WERI-Rb-1 (cell line): ENCODE data around the gene WDR27.

Experiments used
- DNase-seq: peaks from one replicate; pipeline ENCODE4 v3.0.0-alpha.2; 2020
- H3K27ac ChIP-seq: fragments of 250-450 bp; sonication (Bioruptor Pico); 2 replicates; pipeline ENCODE4 v1.5.1; 2020; ENCODE audit warnings: mild to moderate bottlenecking, moderate library complexity
- H3K27me3 ChIP-seq: fragments of 250-450 bp; sonication (Bioruptor Pico); 2 replicates; pipeline ENCODE4 v1.5.1; 2021; ENCODE audit warnings: mild to moderate bottlenecking, low read depth, moderate library complexity; ENCODE audit not compliant: insufficient read depth, severe bottlenecking
- H3K36me3 ChIP-seq: fragments of 250-450 bp; sonication (Bioruptor Pico); 2 replicates; pipeline ENCODE4 v1.5.1; 2020; ENCODE audit warnings: mild to moderate bottlenecking, moderate library complexity
- H3K4me3 ChIP-seq: 2 replicates; pipeline ENCODE4 v1.5.1; 2011; ENCODE audit warnings: low read depth, mild to moderate bottlenecking, control low read depth, low read length
- H3K9me3 ChIP-seq: fragments of 250-450 bp; sonication (Bioruptor Pico); 2 replicates; pipeline ENCODE4 v1.5.1; 2021; ENCODE audit warnings: mild to moderate bottlenecking, moderate library complexity; ENCODE audit not compliant: severe bottlenecking
- TF ChIP-seq, protein P1 (sequence below): IDR thresholded peaks from 2 replicates; pipeline ENCODE4 v1.5.1; 2011; ENCODE audit warnings: low read depth, mild to moderate bottlenecking, control low read depth, inconsistent platforms, low read length

Gene WDR27

DNA sequence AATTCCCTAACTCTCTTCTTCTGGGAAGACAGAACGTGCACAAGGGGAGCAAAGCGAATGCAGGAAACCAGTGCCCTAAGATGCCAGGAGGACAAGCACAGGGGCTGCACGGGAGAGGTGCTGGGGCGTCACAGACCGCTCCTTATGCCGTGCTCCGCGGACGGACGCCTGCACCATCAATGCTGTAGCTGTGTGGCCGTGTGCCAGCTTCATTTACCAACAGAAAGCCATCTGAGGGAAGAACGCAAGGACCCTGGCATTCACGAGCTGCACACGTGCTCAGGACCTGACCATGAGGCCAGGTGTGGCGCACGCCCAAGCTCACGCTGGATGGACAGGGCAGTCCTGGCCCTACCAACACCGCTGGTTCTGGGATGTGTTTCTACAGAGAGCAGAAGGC, 35.4 kb downstream of the WDR27 start:
- Histone ChIP-seq H3K27me3 (no peaks in the 10 kb centered on the region), H3K27ac (no peak overlapping the region), H3K9me3 (no peaks in the 10 kb centered on the region), H3K36me3 (no peaks in the 10 kb centered on the region; the same call in none of the 2 replicates), H3K4me3 (no peak overlapping the region)
- TF ChIP-seq, protein P1, sequence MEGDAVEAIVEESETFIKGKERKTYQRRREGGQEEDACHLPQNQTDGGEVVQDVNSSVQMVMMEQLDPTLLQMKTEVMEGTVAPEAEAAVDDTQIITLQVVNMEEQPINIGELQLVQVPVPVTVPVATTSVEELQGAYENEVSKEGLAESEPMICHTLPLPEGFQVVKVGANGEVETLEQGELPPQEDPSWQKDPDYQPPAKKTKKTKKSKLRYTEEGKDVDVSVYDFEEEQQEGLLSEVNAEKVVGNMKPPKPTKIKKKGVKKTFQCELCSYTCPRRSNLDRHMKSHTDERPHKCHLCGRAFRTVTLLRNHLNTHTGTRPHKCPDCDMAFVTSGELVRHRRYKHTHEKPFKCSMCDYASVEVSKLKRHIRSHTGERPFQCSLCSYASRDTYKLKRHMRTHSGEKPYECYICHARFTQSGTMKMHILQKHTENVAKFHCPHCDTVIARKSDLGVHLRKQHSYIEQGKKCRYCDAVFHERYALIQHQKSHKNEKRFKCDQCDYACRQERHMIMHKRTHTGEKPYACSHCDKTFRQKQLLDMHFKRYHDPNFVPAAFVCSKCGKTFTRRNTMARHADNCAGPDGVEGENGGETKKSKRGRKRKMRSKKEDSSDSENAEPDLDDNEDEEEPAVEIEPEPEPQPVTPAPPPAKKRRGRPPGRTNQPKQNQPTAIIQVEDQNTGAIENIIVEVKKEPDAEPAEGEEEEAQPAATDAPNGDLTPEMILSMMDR = no peak
- DNase-seq = no peak

DNA sequence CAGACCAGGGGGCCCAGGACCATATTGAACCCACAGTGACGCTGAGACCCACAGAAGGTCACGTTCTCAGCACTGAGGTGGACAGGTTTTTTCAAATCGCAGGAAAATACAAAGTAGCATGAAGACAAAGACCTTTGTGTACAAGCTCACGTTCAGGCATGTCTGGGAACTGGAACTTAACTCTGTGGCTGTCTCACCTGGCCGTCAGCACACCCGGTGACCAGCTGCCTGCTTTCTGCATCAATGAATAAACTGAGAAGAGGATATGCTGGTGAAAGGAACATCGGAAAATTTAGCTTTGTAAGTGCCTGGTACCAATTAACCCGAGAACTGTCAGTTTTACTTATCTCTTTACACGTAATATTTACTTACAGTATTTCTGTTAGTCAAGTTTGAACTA, 36.5 kb downstream of the WDR27 start:
- H3K9me3 ChIP-seq = no peaks in the 10 kb centered on the region
- H3K27me3 ChIP-seq = no peaks in the 10 kb centered on the region
- H3K4me3 ChIP-seq = no peak overlapping the region
- no peak for DNase-seq
- no peaks in the 10 kb centered on the region; the same call in none of the 2 replicates for H3K36me3 ChIP-seq
- TF ChIP-seq, protein P1 = no peak
- H3K27ac ChIP-seq = no peak overlapping the region

DNA sequence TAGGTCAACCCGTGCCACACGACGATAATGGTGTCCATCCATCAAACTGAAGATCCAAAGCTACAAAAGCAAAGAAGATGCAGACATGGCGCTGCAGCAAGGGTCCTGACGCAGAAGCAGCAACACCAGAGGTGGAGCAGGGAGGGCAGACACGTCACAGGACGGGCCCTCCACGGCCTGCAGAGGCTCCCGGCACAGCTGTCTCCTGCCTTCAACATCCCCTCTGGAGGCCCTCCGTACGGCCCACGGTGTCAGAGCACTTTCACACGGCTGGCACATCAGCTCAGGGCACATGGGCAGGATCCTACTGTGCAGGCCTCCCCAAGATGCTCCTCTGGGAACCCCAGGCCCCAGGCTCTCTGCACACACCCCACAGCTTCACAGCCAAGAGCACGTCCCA, 37.6 kb downstream of the WDR27 start:
- no peaks in the 10 kb centered on the region; the same call in none of the 2 replicates for H3K36me3 ChIP-seq
- no peak overlapping the region for H3K4me3 ChIP-seq

DNA sequence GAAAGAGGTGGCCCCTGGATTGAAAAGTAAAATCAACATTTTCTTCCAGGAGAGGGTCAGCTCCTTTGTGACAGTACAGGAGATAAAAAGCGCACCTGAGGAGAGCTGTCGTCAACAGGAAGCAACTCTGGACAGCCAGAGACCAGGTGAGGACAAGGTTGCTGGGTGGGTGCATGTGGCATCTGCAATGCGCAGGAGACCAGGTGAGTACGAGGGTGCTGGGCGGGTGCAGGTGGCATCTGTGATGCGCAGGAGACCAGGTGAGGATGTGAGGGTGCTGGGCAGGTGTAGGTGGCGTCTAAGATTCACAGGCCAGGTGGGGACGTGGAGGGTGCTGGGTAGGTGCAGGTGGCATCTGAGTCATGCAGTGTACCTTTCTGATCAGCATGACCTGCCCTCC, 38.4 kb downstream of the WDR27 start:
- H3K27ac ChIP-seq = no peak overlapping the region
- no peak overlapping the region for H3K4me3 ChIP-seq
- no peaks in the 10 kb centered on the region; the same call in none of the 2 replicates for H3K36me3 ChIP-seq
- TF ChIP-seq, protein P1 = no peak
- H3K27me3 ChIP-seq = no peaks in the 10 kb centered on the region
- H3K9me3 ChIP-seq = no peaks in the 10 kb centered on the region
- DNase-seq = no peak

More for the DNA sequence above, 37.6 kb downstream of the WDR27 start:
- no peaks in the 10 kb centered on the region for H3K27me3 ChIP-seq
- no peaks in the 10 kb centered on the region for H3K9me3 ChIP-seq
- TF ChIP-seq, protein P1 = no peak
- DNase-seq = no peak
- no peak overlapping the region for H3K27ac ChIP-seq

DNA sequence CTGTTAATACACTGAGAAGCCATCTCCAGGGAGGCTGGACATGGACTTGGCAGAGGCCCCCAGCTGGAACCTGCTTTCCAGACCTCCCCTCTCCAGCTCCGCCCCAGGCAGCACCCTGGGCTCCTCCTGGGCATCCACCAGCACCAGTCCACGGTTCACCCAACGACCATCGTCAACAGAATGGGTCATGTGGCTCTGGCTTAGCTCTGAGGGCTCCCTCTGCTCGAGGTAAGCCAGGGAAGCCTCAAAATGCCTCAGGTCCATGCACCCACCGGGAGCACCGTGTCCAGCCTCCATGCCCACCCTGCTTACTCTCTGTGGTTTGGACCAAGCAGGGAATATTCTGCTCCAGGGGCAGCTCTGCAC, 40.5 kb downstream of the WDR27 start:
- TF ChIP-seq, protein P1 = no peak
- H3K4me3 ChIP-seq = no peak overlapping the region
- H3K36me3 ChIP-seq = no peaks in the 10 kb centered on the region; the same call in 1 of the 2 replicates
- no peak overlapping the region for H3K27ac ChIP-seq
- no peaks in the 10 kb centered on the region for H3K27me3 ChIP-seq
- DNase-seq = no peak
- H3K9me3 ChIP-seq = no peaks in the 10 kb centered on the region

DNA sequence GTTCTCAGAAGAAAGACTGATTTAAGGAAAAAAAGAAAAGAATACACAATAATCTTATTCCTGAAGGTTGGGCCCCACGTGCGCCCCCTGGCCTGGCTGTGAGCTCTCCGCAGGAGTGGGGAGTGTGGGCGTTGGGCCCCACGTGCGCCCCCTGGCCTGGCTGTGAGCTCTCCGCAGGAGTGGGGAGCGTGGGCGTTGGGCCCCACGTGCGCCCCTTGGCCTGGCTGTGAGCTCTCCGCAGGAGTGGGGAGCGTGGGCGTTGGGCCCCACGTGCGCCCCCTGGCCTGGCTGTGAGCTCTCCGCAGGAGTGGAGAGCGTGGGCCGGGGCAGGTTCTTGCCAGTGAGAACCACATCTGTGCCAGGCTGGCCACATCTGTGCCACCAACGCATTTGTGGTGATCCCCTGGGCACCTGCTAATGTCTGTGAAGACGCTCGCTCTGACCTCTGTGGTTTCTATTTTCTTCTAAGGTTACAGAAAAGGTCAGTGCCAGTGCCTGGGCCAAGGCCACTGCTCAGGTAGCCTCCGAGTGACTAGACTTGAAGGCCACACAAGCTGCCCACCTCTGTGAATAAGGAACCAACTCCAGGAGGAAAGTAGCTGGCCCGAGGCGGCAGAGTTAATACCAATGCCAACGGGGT, 41.0 kb downstream of the WDR27 start:
- TF ChIP-seq, protein P1 = no peak
- Histone ChIP-seq H3K36me3 (no peaks in the 10 kb centered on the region; the same call in 1 of the 2 replicates), H3K27me3 (no peaks in the 10 kb centered on the region)

More for the DNA sequence above, 41.0 kb downstream of the WDR27 start:
- Histone ChIP-seq H3K4me3 (no peak overlapping the region), H3K27ac (no peak overlapping the region), H3K9me3 (no peaks in the 10 kb centered on the region)
- DNase-seq = no peak
